Measurements from ENCODE around the gene DYSF. TPM values are rescaled to one million over a fixed set of nuclear protein-coding genes. Genes with fewer than 3 reads are reported as not detected.

The DYSF gene
- total and polyA plus RNA-seq, 8 donors, result 1.1 to 5.5 (median 2.1) TPM

DNA sequence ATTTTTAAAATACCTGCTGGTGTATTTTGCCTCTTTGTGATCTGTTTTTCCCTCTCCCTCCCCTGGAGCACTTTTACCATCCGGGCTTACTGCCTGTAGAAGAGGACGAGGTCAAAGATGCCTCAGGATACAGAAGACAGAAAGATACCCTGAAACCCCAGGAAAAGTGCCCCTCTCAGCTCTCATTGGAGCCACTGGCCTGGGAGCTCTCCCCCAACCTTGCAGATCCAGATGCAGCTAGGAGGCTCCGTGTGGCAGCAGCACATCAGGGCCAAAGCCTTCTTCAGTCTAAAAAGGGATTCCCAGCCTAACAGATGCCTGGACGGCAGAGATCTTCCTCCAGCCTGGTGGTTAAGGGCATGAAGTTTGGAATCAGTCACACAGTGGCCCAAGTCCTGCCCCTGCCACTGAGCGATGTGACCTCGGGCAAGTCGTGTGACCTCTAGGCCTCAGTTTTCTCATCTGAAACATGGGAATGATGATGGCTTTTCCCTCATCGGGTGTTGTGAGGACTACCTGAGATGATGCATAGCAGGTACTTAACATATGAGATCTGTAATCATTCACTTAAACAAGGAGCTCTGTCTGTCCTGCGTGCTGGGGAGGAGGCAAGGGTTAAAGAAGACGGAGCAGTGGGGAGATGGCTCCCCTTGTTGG lies 239.4 kb downstream of the DYSF start:
- Histone ChIP-seq H3K27me3 (no peaks in the 10 kb centered on the region), H3K9me3 (no peaks in the 10 kb centered on the region), H3K4me1 (no peaks in the 10 kb centered on the region), H3K27ac (no peak overlapping the region), H3K36me3 (no peaks in the 10 kb centered on the region), H3K4me3 (no peak overlapping the region)
- FAIRE-seq, result no peak
- intact Hi-C loops (cut with DNase I), result no loop called here
- 70 to 78% methylated on average over 10 of the region's 10 CpGs for WGBS, 2 donors
- TF ChIP-seq CTCF (IDR thresholded peaks at IDR 0.05), result no peak
- ATAC-seq, result no peak
- peak in 2 of 6 donors; percentile 12 to 24 for DNase-seq

- Histone ChIP-seq H3K36me3 (no peaks in the 10 kb centered on the region), H3K27me3 (no peaks in the 10 kb centered on the region), H3K4me1 (no peaks in the 10 kb centered on the region), H3K4me3 (no peak overlapping the region), H3K27ac (no peak overlapping the region), H3K9me3 (no peaks in the 10 kb centered on the region)
- FAIRE-seq (no peak), DNase-seq (peak in 2 of 6 donors; percentile 20 to 34), ATAC-seq (no peak)
- TF ChIP-seq CTCF (IDR thresholded peaks at IDR 0.05), result no peak
- intact Hi-C loops (cut with DNase I), result no loop called here
- WGBS, 2 donors, result 85 to 86% methylated on average over 19 of the region's 19 CpGs
Measured at GRCh38 chr2:71693286-71694270, 240.2 kb downstream of the DYSF start.

DNA sequence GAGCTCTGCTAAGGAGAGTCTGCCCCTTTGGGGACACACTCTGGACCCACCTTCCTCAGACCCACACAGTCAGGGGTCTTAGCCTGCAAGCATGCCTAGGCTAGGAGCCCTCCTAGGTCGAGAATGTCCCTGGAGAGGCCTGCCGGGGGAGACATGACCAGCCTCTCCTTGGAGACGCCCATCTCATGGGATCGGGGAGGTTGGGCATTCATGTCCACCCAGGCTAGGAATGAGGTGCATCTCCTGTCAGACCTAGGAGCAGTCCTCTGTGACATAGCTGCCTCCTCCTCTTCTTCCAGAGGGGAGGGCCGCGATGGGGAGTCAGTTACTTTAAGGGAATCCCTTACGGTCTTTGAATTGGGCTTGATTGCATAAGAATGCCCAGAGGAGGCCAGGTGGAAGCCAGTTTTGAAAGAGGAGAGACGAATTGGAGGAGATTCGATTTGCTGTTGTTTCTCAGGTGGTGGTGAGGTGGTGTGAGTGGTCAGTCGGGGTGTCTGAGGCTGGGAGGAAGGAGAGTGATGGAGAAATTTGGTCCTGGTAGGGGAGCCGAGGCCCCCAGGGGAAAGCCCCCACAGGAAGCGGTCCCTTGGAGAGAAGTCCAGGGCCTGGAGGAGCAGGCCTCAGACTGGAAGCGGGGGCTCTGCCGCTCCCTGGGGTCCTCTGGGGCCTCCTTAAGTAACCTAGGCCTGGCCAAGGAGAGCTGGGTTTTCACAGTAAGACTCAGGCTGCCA lies 241.3 kb downstream of the DYSF start:
- no peak overlapping the region for H3K27ac ChIP-seq
- no peak for ATAC-seq
- intact Hi-C loops (cut with DNase I), result no loop called here

More for the DNA sequence above, 241.3 kb downstream of the DYSF start:
- Histone ChIP-seq H3K4me3 (no peak overlapping the region), H3K36me3 (no peaks in the 10 kb centered on the region), H3K27me3 (no peaks in the 10 kb centered on the region), H3K9me3 (no peaks in the 10 kb centered on the region), H3K4me1 (no peaks in the 10 kb centered on the region)
- TF ChIP-seq CTCF (IDR thresholded peaks at IDR 0.05), result no peak
- 82 to 86% methylated on average over 14 of the region's 14 CpGs for WGBS, 2 donors
- DNase-seq, result peak in 2 of 6 donors; percentile 29 to 47
- FAIRE-seq, result no peak
